ENCODE results near the gene ZNF575. TPM values are rescaled to one million over a fixed set of nuclear protein-coding genes. Genes with fewer than 3 reads are reported as not detected.
"Not testable (repeated sequence)": the region's sequence is repeated elsewhere in the genome, so short reads cannot be mapped to it uniquely, and the experiment has no call there.

The ZNF575 gene
- total and polyA plus RNA-seq, 2 experiments from 2014 or later, result 0.10 to 0.65 TPM

- H3K36me3 Mint-ChIP-seq (ENCODE audit: low read depth), result peaks cover 68% of the 10 kb centered on the region
- H3K36me3 ChIP-seq (ENCODE audit: insufficient read depth), result no peaks in the 10 kb centered on the region; the same call in 1 of the 2 replicates
Observed at GRCh38 chr19:43545981-43546380, 13.0 kb downstream of the ZNF575 start.

DNA sequence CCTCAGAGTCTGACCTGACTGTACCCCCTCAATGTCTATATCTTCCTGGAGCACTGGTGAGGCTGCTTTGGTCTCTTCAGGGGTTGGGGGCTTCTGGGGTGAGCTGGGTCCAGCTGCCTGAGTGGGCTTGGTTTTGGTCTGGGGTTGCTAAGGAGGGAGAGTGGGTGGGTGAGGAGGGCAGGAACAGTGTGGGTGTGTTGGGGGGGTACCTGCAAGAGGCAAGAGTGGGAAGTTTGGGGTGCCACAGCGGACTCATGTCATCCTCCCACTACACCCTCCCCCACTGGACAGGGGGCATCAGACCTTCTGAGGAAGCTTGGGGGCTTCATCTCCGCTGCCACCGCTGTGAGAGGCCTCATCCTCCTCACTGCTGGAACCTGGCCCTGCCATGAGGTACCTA, 13.6 kb downstream of the ZNF575 start:
- no peak for ATAC-seq
- no peak overlapping the region for H3K4me3 Mint-ChIP-seq
- Histone ChIP-seq H3K79me2 (replicated peaks; ENCODE audit: insufficient read depth) (no peaks in the 10 kb centered on the region), H3K4me1 (ENCODE audit: insufficient read depth) (no peaks in the 10 kb centered on the region), H3K4me3 (no peak overlapping the region), H3K27me3 (ENCODE audit: insufficient read depth) (no peaks in the 10 kb centered on the region), H3K27ac (ENCODE audit: low read depth) (no peak overlapping the region), H2AFZ (no peak overlapping the region), H3K36me3 (ENCODE audit: insufficient read depth) (no peaks in the 10 kb centered on the region; the same call in 1 of the 2 replicates), H3K4me2 (no peak overlapping the region), H3K9me2 (ENCODE audit: insufficient read depth) (no peaks in the 10 kb centered on the region), H4K20me1 (replicated peaks; ENCODE audit: insufficient read depth) (no peaks in the 10 kb centered on the region), H3F3A (replicated peaks; ENCODE audit: low read depth) (no peaks in the 10 kb centered on the region)
- H3K27me3 Mint-ChIP-seq (ENCODE audit: insufficient read depth, low read depth, poor library complexity), result peaks cover 6% of the 10 kb centered on the region
- no peak for DNase-seq (ENCODE audit: low spot score)
- H3K36me3 Mint-ChIP-seq (ENCODE audit: low read depth), result peaks cover 68% of the 10 kb centered on the region
- H3K9me3 Mint-ChIP-seq, result no peaks in the 10 kb centered on the region; the same call in 2 of the 3 replicates
- H3K4me1 Mint-ChIP-seq, result no peaks in the 10 kb centered on the region
- TF ChIP-seq JUNB (IDR thresholded peaks at IDR 0.05; ENCODE audit: unreplicated experiment), result no peak
- TF ChIP-seq, protein P1, sequence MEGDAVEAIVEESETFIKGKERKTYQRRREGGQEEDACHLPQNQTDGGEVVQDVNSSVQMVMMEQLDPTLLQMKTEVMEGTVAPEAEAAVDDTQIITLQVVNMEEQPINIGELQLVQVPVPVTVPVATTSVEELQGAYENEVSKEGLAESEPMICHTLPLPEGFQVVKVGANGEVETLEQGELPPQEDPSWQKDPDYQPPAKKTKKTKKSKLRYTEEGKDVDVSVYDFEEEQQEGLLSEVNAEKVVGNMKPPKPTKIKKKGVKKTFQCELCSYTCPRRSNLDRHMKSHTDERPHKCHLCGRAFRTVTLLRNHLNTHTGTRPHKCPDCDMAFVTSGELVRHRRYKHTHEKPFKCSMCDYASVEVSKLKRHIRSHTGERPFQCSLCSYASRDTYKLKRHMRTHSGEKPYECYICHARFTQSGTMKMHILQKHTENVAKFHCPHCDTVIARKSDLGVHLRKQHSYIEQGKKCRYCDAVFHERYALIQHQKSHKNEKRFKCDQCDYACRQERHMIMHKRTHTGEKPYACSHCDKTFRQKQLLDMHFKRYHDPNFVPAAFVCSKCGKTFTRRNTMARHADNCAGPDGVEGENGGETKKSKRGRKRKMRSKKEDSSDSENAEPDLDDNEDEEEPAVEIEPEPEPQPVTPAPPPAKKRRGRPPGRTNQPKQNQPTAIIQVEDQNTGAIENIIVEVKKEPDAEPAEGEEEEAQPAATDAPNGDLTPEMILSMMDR (conservative IDR thresholded peaks at IDR 0.05; ENCODE audit: low read depth in 2 of 2), result no peak
- TF ChIP-seq EZH2phosphoT487 (IDR thresholded peaks at IDR 0.05; ENCODE audit: unreplicated experiment), result no peak
- TF ChIP-seq CREB1 (CRISPR knock-in tag; IDR thresholded peaks at IDR 0.05; ENCODE audit: low read depth), result no peak
- no peak for TF ChIP-seq POLR2AphosphoS5 (IDR thresholded peaks at IDR 0.05; ENCODE audit: low read depth)
- TF ChIP-seq ZNF331 (CRISPR knock-in tag; IDR thresholded peaks at IDR 0.05; ENCODE audit: low read depth), result no peak
- TF ChIP-seq NANOG (IDR thresholded peaks at IDR 0.05; ENCODE audit: borderline replicate concordance), result no peak
- TF ChIP-seq ZNF114 (CRISPR knock-in tag; IDR thresholded peaks at IDR 0.05), result no peak
- TF ChIP-seq EZH2 (IDR thresholded peaks at IDR 0.05; ENCODE audit: low read depth, unreplicated experiment), result no peak
- TF ChIP-seq, protein P2, sequence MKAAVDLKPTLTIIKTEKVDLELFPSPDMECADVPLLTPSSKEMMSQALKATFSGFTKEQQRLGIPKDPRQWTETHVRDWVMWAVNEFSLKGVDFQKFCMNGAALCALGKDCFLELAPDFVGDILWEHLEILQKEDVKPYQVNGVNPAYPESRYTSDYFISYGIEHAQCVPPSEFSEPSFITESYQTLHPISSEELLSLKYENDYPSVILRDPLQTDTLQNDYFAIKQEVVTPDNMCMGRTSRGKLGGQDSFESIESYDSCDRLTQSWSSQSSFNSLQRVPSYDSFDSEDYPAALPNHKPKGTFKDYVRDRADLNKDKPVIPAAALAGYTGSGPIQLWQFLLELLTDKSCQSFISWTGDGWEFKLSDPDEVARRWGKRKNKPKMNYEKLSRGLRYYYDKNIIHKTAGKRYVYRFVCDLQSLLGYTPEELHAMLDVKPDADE (IDR thresholded peaks at IDR 0.05), result no peak
- TF ChIP-seq STAT1 (IDR thresholded peaks at IDR 0.05; ENCODE audit: unreplicated experiment), result no peak
- no peak overlapping the region for H3K27ac Mint-ChIP-seq

More at GRCh38 chr19:43545981-43546380, 13.0 kb downstream of the ZNF575 start:
- no peak overlapping the region; the same call in 1 of the 2 replicates for H3K27ac Mint-ChIP-seq
- no peaks in the 10 kb centered on the region for H3K79me2 ChIP-seq (replicated peaks; ENCODE audit: insufficient read depth)
- no peak for ATAC-seq
- no peak for DNase-seq (ENCODE audit: low spot score)
- H3K9me2 ChIP-seq (ENCODE audit: insufficient read depth), result no peaks in the 10 kb centered on the region
- no peak overlapping the region for H3K4me3 ChIP-seq
- H3K4me2 ChIP-seq, result no peak overlapping the region
- H3F3A ChIP-seq (replicated peaks; ENCODE audit: low read depth), result no peaks in the 10 kb centered on the region
- TF ChIP-seq, protein P2 (IDR thresholded peaks at IDR 0.05), result no peak
- no peaks in the 10 kb centered on the region for H3K4me1 ChIP-seq (ENCODE audit: insufficient read depth)
- H2AFZ ChIP-seq, result no peak overlapping the region
- H3K4me3 Mint-ChIP-seq, result no peak overlapping the region
- no peaks in the 10 kb centered on the region for H3K27me3 ChIP-seq (ENCODE audit: insufficient read depth)
- H3K27ac ChIP-seq (ENCODE audit: low read depth), result no peak overlapping the region
- H3K27me3 Mint-ChIP-seq (ENCODE audit: insufficient read depth, low read depth, poor library complexity), result peaks cover 6% of the 10 kb centered on the region
- no peaks in the 10 kb centered on the region for H4K20me1 ChIP-seq (replicated peaks; ENCODE audit: insufficient read depth)
- no peaks in the 10 kb centered on the region; the same call in 2 of the 3 replicates for H3K9me3 Mint-ChIP-seq
- no peaks in the 10 kb centered on the region for H3K4me1 Mint-ChIP-seq

DNA sequence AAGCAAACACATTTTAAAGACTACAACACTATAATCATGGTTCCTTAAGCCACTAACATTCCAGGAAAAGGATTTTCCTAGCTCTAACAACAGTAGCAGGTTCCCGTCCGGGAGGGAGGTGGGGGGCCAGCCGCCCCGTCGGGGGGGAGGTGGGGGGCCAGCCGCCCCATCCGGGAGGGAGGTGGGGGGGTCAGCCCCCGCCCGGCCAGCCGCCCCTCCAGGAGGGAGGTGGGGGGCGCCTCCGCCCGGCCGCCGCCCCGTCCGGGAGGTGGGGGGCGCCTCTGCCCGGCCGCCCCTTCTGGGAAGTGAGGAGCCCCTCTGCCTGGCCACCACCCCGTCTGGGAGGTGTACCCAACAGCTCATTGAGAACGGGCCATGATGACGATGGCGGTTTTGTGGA, 14.9 kb downstream of the ZNF575 start:
- H3K27ac ChIP-seq (ENCODE audit: low read depth); ATAC-seq: not testable (repeated sequence)
- peaks cover 64% of the 10 kb centered on the region for H3K36me3 Mint-ChIP-seq (ENCODE audit: low read depth)

More for the DNA sequence above, 14.9 kb downstream of the ZNF575 start:
- H3K79me2 ChIP-seq (replicated peaks; ENCODE audit: insufficient read depth); H3K9me2 ChIP-seq (ENCODE audit: insufficient read depth); H3K4me1 ChIP-seq (ENCODE audit: insufficient read depth); DNase-seq (ENCODE audit: low spot score); H3K27me3 ChIP-seq (ENCODE audit: insufficient read depth); H4K20me1 ChIP-seq (replicated peaks; ENCODE audit: insufficient read depth); H3K27ac Mint-ChIP-seq; H3K27me3 Mint-ChIP-seq (ENCODE audit: insufficient read depth, low read depth, poor library complexity); H3K9me3 Mint-ChIP-seq; H3F3A ChIP-seq (replicated peaks; ENCODE audit: low read depth); H3K4me3 Mint-ChIP-seq; H3K4me1 Mint-ChIP-seq; H3K36me3 ChIP-seq (ENCODE audit: insufficient read depth); H2AFZ ChIP-seq; H3K4me3 ChIP-seq; H3K4me2 ChIP-seq: not testable (repeated sequence)

Data from GM23338 (cell line).